ENCODE results near the gene UCKL1. TPM values are rescaled to one million over a fixed set of nuclear protein-coding genes. Genes with fewer than 3 reads are reported as not detected.

The UCKL1 gene
- total RNA-seq, 1 donor from 2014 or later = 49.7 TPM

DNA sequence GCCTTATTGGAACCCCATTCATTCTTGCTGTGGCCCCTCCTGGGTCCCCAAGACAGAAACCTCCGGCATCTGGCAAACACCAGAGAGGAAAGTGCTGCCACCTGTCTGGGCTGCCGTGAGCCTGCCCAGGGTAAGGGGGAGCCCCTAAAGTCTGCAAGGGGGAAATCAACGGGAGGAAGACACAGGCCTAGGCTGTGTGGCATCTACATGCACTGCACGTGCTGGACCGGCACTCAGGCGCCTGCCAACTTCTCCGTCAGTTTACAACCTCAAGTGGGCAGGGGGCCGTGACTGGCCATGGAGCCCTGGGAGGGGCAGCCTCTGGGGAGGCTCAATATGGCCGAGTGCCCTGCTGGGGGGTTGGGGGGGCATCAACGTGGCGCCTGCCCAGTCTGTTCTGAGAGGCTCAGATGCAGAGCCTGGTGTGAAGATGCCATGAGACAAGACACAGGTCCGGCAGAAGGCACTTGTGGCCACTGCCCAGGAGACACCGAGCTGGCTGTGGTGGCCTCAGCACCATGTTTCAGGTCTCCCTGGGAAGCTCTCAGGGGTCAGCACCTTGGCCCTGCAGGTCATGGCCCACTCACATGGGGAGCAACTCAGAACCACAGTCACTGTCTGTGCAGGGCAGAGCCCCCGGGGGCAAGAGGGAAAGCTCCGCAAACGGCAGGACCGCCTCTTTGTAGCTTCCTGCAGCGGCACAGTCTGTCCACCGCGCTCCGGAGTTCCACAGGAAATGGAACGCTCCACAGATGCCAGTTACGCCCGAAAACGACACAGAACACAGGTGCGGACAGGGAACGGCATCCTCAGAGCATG, 8.4 kb downstream of the UCKL1 start:
- H3K36me3 Mint-ChIP-seq = no peaks in the 10 kb centered on the region
- H3K27me3 Mint-ChIP-seq = no peaks in the 10 kb centered on the region
- DNase-seq (ENCODE audit: extremely low spot score, unreplicated experiment) = no peak
- H3K4me1 Mint-ChIP-seq (ENCODE audit: unreplicated experiment) = peaks cover 13% of the 10 kb centered on the region
- H3K9me3 Mint-ChIP-seq = no peaks in the 10 kb centered on the region
- H3K27ac Mint-ChIP-seq = peak overlapping the region; percentile 96
- TF ChIP-seq, protein P1, sequence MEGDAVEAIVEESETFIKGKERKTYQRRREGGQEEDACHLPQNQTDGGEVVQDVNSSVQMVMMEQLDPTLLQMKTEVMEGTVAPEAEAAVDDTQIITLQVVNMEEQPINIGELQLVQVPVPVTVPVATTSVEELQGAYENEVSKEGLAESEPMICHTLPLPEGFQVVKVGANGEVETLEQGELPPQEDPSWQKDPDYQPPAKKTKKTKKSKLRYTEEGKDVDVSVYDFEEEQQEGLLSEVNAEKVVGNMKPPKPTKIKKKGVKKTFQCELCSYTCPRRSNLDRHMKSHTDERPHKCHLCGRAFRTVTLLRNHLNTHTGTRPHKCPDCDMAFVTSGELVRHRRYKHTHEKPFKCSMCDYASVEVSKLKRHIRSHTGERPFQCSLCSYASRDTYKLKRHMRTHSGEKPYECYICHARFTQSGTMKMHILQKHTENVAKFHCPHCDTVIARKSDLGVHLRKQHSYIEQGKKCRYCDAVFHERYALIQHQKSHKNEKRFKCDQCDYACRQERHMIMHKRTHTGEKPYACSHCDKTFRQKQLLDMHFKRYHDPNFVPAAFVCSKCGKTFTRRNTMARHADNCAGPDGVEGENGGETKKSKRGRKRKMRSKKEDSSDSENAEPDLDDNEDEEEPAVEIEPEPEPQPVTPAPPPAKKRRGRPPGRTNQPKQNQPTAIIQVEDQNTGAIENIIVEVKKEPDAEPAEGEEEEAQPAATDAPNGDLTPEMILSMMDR (conservative IDR thresholded peaks at IDR 0.05) = no peak
- H3K4me3 Mint-ChIP-seq = peak overlapping the region; percentile 51

DNA sequence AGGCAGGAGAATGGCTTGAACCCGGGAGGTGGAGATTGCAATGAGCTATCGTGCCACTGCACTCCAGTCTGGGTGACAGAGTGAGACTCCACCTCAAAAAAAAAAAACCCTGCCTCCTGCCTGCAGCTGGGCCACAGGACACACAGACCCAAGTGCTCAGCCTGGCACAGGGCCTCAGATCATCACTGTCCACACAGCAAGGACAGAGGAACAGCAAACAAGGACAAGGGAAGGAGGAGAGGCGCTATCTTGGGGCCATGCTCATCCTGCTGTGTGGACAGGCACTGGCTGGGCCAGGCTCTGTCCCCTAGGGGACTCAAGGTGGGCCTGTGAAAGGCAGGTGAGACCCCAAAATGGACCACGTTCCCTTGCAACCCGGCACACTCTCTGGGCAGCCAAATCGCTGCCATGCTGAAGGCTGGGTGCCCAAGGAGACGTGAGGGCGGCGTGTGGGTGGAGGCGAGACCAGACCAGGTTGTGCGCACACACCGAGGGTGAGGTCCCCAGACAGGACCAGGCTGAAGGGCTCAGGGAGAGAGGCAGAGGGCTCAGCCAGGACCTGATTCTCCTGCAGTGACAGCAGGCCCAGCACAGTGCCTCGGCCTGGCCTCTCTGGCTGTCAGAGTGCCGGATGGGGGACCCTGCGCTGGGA, 9.1 kb downstream of the UCKL1 start:
- TF ChIP-seq, protein P1 (conservative IDR thresholded peaks at IDR 0.05) = no peak
- Mint-ChIP-seq H3K4me3 (no peak overlapping the region), H3K36me3 (no peaks in the 10 kb centered on the region), H3K27me3 (no peaks in the 10 kb centered on the region), H3K27ac (peak overlapping the region; percentile 85), H3K4me1 (ENCODE audit: unreplicated experiment) (peaks cover 13% of the 10 kb centered on the region), H3K9me3 (no peaks in the 10 kb centered on the region)
- no peak for DNase-seq (ENCODE audit: extremely low spot score, unreplicated experiment)

DNA sequence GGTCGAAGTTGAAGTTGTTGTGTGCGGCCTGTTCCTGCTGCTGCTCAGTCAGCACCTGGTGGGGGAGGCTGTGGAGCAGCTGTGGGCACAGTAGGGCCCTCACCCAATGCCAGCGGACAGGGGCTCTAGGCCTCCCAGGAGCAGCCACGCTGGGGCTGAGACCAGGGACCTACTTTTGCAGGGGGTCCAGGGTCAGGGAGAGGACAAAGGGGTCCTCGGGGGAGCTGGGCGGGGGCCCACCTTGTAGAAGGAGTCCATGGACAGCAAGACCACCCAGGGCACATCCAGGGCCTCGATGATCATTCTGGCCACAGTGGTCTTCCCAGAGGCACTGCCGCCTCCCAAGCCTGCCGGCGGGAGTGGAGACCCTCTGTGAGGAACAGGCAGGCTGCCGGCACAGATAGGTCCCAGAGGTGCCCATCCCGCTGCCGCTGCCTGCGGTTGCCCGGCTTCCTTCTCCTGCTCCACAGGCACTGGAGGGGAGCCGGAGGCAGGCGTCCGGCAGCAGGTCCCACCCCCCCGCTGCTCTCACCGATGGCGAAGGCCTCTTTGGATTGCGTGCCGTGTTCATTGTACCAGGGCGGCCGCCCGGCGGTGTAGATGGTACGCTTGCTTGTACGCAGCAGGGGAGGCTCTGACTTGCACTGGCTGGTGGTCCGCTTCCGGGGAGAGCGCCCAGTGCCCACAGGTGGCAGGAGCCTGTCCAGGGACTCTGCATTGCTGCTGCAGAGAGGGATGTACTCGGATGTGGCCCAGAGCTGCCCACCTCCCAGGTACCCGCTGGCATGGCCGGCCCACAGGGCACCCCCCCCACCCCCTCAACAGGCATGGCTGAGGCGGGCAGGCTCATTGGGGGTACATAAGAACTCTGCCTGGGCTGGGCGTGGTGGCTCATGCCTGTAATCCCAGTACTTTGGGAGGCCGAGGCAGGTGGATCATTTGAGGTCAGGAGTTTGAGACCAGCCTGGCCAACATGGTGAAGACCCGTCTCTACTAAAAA, 10.0 kb downstream of the UCKL1 start:
- TF ChIP-seq, protein P1 (conservative IDR thresholded peaks at IDR 0.05) = no peak
- H3K36me3 Mint-ChIP-seq = no peaks in the 10 kb centered on the region
- H3K27me3 Mint-ChIP-seq = no peaks in the 10 kb centered on the region
- peaks cover 13% of the 10 kb centered on the region for H3K4me1 Mint-ChIP-seq (ENCODE audit: unreplicated experiment)
- H3K9me3 Mint-ChIP-seq = no peaks in the 10 kb centered on the region
- H3K27ac Mint-ChIP-seq = no peak overlapping the region
- no peak for DNase-seq (ENCODE audit: extremely low spot score, unreplicated experiment)
- no peak overlapping the region for H3K4me3 Mint-ChIP-seq

DNA sequence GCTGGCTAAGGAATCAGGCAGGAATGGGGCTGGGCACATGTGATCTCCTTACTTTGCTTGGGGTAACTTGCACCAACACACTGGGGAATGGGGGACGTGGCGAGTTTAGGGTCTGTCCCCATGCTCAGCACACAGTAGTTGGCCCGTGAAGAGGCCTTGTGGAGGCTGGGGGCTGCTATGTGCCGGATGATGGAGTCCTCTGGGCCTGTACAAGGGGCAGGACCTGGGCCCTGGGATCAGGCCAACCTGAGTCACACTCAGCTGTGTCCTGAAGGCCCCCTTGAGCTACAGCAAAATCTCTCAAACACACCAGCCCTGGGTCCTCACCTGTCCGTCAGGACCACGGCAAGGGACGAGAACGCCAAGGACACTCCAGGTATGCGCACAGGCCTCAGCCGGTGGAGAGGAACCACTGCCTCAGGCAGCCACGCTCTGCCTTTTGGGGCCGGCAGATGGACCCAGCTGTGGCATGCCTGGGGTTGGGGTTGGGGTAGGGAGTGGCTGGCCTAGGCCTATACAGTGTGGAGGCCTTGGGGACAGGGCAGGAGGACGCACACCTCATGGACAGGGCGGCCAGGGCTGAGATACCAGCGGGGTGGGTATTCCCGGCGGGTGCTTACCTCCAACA, 11.1 kb downstream of the UCKL1 start:
- peaks cover 13% of the 10 kb centered on the region for H3K4me1 Mint-ChIP-seq (ENCODE audit: unreplicated experiment)
- H3K27ac Mint-ChIP-seq = no peak overlapping the region
- no peak for DNase-seq (ENCODE audit: extremely low spot score, unreplicated experiment)
- no peak overlapping the region for H3K4me3 Mint-ChIP-seq
- TF ChIP-seq, protein P1 (conservative IDR thresholded peaks at IDR 0.05) = no peak
- H3K27me3 Mint-ChIP-seq = no peaks in the 10 kb centered on the region
- H3K9me3 Mint-ChIP-seq = no peaks in the 10 kb centered on the region
- H3K36me3 Mint-ChIP-seq = no peaks in the 10 kb centered on the region

Measured in type B pancreatic cell (in vitro differentiated cells).